ENCODE measurements around the gene ARHGEF11.

Gene ARHGEF11

DNA sequence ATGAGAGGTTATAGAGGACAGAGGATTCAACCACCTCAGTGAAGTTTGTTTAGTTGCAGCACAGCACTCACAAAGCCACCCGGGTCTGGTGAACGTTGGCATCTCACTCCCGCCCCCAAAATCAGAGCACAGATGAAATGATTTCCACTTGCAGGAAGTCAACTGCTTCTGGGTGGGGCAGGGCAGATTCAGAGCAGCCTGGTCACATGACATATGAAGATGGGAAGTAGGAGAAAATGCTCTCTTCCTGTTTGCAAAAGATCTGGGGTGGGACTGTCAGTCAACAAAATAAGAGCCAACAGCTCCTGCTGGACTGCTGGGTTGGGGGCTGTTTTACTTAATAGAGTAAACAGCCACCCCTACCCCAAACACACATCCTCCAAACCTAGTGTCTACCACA, 81.9 kb downstream of the ARHGEF11 start:
- peaks cover 3% of the 10 kb centered on the region; the same call in 1 of the 2 replicates for H3K36me3 ChIP-seq (ENCODE audit: insufficient read depth, low read length)
- no peak overlapping the region for H3K27ac ChIP-seq
- TF ChIP-seq FOXP2 (optimal IDR thresholded peaks at IDR 0.05; ENCODE audit: control extremely low read depth, extremely low read length, insufficient read depth) = no peak
- TF ChIP-seq POLR2AphosphoS5 (IDR thresholded peaks at IDR 0.05; ENCODE audit: borderline replicate concordance, low read depth, low read length) = no peak
- no peak for TF ChIP-seq EZH2 (IDR thresholded peaks at IDR 0.05)
- no peaks in the 10 kb centered on the region for H3K9me3 ChIP-seq (ENCODE audit: low read depth, low read length)
- H3K4me3 ChIP-seq = no peak overlapping the region
- no peak for DNase-seq (ENCODE audit: low read depth, low spot score)
- H3K9ac ChIP-seq (ENCODE audit: insufficient read length) = no peak overlapping the region

DNA sequence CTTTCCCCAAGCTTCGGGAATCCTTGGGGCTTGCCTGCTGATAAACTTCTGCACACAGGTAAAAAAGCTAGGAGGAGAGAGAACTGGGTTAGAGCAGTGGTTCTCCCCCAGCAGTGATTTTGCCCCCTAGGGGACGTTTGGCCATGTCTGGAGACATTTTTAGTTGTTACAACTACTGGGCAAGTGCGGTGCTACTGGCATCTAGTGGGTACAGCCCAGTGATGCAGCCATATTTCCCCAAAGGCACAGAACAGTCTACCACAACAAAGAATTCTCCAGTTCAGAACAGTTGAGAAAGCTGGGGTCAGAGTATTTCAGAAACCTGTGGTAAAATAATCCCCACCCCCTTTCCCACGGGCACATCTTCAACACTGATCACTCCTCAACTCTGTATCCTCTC, 83.8 kb downstream of the ARHGEF11 start:
- no peak overlapping the region for H3K27ac ChIP-seq
- no peak overlapping the region for H3K9ac ChIP-seq (ENCODE audit: insufficient read length)
- DNase-seq (ENCODE audit: low read depth, low spot score) = no peak
- TF ChIP-seq EZH2 (IDR thresholded peaks at IDR 0.05) (no peak), POLR2AphosphoS5 (IDR thresholded peaks at IDR 0.05; ENCODE audit: borderline replicate concordance, low read depth, low read length) (no peak), FOXP2 (optimal IDR thresholded peaks at IDR 0.05; ENCODE audit: control extremely low read depth, extremely low read length, insufficient read depth) (no peak)
- peaks cover 9% of the 10 kb centered on the region; the same call in 1 of the 2 replicates for H3K36me3 ChIP-seq (ENCODE audit: insufficient read depth, low read length)
- no peak overlapping the region for H3K4me3 ChIP-seq
- no peaks in the 10 kb centered on the region for H3K9me3 ChIP-seq (ENCODE audit: low read depth, low read length)

DNA sequence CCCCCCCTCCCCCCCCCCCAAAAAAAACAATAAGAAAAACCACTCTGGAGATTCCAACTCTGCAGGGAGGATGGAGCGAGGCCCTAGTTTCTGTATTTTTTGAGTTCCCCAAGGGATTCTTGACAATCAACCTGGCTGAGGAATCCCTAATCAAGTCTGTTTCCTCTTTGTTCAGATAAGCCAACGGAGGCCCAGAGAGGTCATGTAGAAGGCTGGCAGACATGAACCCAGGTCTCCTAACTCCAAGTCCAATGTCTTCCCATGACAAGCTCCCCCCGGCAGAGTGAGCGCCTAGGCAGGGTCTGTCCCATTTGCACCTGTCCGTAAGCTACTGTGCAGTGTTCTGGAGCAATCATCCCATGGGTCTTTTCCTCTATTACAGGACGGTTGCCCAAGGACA, 85.6 kb downstream of the ARHGEF11 start:
- Histone ChIP-seq H3K9ac (ENCODE audit: insufficient read length) (no peak overlapping the region), H3K4me3 (no peak overlapping the region), H3K36me3 (ENCODE audit: insufficient read depth, low read length) (peaks cover 17% of the 10 kb centered on the region; the same call in 1 of the 2 replicates), H3K9me3 (ENCODE audit: low read depth, low read length) (no peaks in the 10 kb centered on the region), H3K27ac (no peak overlapping the region)
- no peak for DNase-seq (ENCODE audit: low read depth, low spot score)
- TF ChIP-seq FOXP2 (optimal IDR thresholded peaks at IDR 0.05; ENCODE audit: control extremely low read depth, extremely low read length, insufficient read depth) = no peak
- no peak for TF ChIP-seq EZH2 (IDR thresholded peaks at IDR 0.05)
- no peak for TF ChIP-seq POLR2AphosphoS5 (IDR thresholded peaks at IDR 0.05; ENCODE audit: borderline replicate concordance, low read depth, low read length)

DNA sequence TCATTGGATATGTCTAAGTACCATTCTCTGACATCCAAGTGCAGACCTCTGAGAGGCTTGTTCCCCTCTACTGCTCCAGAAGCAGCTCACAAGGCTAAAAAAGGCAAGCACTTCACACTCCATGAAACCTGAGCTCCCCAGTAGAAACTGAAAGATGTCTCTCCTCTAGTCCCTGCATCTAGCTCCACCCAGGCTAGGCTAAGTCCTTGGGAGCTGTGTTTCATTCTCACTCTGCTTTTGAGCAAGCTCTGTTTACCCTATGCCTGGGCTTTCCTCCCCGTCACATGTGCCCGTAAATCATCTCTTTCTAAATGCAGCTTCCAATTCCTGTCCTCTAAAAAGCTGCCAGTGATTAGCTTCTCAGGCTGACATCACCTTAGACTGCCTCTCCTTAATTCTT, 86.1 kb downstream of the ARHGEF11 start:
- no peak overlapping the region for H3K4me3 ChIP-seq
- no peak for DNase-seq (ENCODE audit: low read depth, low spot score)
- TF ChIP-seq EZH2 (IDR thresholded peaks at IDR 0.05) (no peak), FOXP2 (optimal IDR thresholded peaks at IDR 0.05; ENCODE audit: control extremely low read depth, extremely low read length, insufficient read depth) (no peak), POLR2AphosphoS5 (IDR thresholded peaks at IDR 0.05; ENCODE audit: borderline replicate concordance, low read depth, low read length) (no peak)
- H3K9ac ChIP-seq (ENCODE audit: insufficient read length) = no peak overlapping the region
- peaks cover 17% of the 10 kb centered on the region; the same call in 1 of the 2 replicates for H3K36me3 ChIP-seq (ENCODE audit: insufficient read depth, low read length)
- no peaks in the 10 kb centered on the region for H3K9me3 ChIP-seq (ENCODE audit: low read depth, low read length)
- H3K27ac ChIP-seq = no peak overlapping the region

DNA sequence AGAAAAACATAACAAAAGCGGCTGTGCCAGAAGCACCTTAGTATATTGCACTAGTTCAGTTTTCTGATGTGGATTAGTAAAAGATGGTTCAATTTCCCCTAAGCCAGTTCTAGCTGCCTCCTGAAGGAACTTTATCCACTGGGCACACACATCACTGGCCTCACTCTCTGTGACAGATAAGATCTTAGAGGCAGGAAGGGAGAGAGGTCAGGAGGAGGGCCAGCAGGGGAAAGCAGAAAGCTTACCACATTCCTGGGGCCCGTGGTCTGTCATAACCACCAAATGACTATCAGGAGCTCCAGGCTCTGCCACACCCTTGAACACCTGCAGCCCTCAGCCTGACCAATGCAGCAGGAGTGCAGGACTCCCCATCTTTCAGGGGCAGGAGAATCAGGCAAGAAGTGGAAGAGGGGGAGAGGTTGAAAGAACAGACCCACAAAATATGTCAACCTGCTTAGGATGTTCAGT, 87.3 kb downstream of the ARHGEF11 start:
- DNase-seq (ENCODE audit: low read depth, low spot score) = no peak
- TF ChIP-seq POLR2AphosphoS5 (IDR thresholded peaks at IDR 0.05; ENCODE audit: borderline replicate concordance, low read depth, low read length) (no peak), FOXP2 (optimal IDR thresholded peaks at IDR 0.05; ENCODE audit: control extremely low read depth, extremely low read length, insufficient read depth) (no peak), EZH2 (IDR thresholded peaks at IDR 0.05) (no peak)
- no peak overlapping the region for H3K9ac ChIP-seq (ENCODE audit: insufficient read length)
- peaks cover 17% of the 10 kb centered on the region; the same call in 1 of the 2 replicates for H3K36me3 ChIP-seq (ENCODE audit: insufficient read depth, low read length)
- H3K27ac ChIP-seq = no peak overlapping the region
- no peaks in the 10 kb centered on the region for H3K9me3 ChIP-seq (ENCODE audit: low read depth, low read length)
- no peak overlapping the region for H3K4me3 ChIP-seq

DNA sequence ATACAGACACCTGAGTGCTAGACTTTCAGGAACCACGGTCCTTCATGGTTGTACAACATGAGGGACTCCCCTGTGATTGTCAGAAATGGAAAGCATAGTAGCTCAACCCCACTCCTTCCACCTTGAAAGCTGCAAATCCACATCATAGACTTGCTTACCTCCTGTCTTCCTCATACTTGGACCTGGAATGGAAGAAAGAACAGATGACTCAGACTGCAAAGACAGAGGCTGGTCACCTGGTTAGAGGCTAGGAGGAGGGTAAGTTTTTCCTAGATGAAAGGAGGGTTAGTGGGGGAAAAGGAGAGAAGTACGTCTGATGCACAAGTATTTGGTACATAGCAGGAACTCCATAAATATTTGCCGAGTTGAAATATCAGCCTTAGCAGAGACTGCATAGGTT, 87.9 kb downstream of the ARHGEF11 start:
- Histone ChIP-seq H3K9me3 (ENCODE audit: low read depth, low read length) (no peaks in the 10 kb centered on the region), H3K9ac (ENCODE audit: insufficient read length) (no peak overlapping the region), H3K4me3 (no peak overlapping the region), H3K36me3 (ENCODE audit: insufficient read depth, low read length) (peaks cover 14% of the 10 kb centered on the region; the same call in 1 of the 2 replicates), H3K27ac (no peak overlapping the region)
- TF ChIP-seq FOXP2 (optimal IDR thresholded peaks at IDR 0.05; ENCODE audit: control extremely low read depth, extremely low read length, insufficient read depth) (no peak), EZH2 (IDR thresholded peaks at IDR 0.05) (no peak), POLR2AphosphoS5 (IDR thresholded peaks at IDR 0.05; ENCODE audit: borderline replicate concordance, low read depth, low read length) (no peak)
- no peak for DNase-seq (ENCODE audit: low read depth, low spot score)

DNA sequence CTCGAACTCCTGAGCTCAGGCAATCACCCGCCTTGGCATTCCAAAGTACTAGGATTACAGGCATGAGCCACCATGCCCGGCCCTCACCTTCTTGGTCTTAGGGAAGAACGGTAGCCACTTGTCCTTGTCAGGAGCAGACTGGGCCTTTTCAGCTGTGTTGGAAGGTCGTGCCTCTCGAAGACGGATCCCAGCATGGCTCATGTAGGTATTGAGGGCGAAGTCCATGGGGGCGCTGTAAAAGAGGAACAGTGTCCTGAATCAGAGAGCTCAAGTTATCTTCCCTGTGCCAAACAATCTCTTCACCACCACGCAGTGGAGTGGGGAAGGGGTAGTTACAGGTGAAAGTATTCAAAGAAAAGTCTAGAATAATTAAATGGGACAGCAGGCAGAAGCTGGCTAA, 89.2 kb downstream of the ARHGEF11 start:
- Histone ChIP-seq H3K27ac (no peak overlapping the region), H3K36me3 (ENCODE audit: insufficient read depth, low read length) (peaks cover 21% of the 10 kb centered on the region; the same call in 1 of the 2 replicates), H3K4me3 (no peak overlapping the region), H3K9ac (ENCODE audit: insufficient read length) (no peak overlapping the region), H3K9me3 (ENCODE audit: low read depth, low read length) (no peaks in the 10 kb centered on the region)
- no peak for DNase-seq (ENCODE audit: low read depth, low spot score)
- no peak for TF ChIP-seq EZH2 (IDR thresholded peaks at IDR 0.05)
- no peak for TF ChIP-seq FOXP2 (optimal IDR thresholded peaks at IDR 0.05; ENCODE audit: control extremely low read depth, extremely low read length, insufficient read depth)
- no peak for TF ChIP-seq POLR2AphosphoS5 (IDR thresholded peaks at IDR 0.05; ENCODE audit: borderline replicate concordance, low read depth, low read length)

DNA sequence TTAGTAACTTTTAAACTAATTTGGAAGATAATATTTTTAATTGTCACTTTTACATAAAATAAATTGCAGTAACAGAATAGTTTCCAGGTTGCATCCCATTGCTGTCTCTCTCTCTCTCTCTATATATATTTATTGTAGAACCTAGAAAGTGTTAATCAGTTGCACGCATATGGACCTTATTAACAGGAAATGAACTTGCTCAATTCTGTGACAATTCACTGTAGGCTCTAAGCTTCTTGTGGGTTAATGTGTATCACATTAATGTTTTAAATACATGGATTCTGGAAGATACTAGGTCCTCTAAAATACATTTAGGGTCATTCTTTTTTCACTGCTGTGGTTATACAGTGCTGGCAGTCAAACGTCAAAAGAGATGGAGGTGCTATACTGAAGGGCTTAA, 92.0 kb downstream of the ARHGEF11 start:
- Histone ChIP-seq H3K9me3 (ENCODE audit: low read depth, low read length) (no peaks in the 10 kb centered on the region), H3K27ac (no peak overlapping the region), H3K4me3 (no peak overlapping the region), H3K9ac (ENCODE audit: insufficient read length) (no peak overlapping the region), H3K36me3 (ENCODE audit: insufficient read depth, low read length) (peaks cover 23% of the 10 kb centered on the region; the same call in 1 of the 2 replicates)
- TF ChIP-seq EZH2 (IDR thresholded peaks at IDR 0.05) (no peak), FOXP2 (optimal IDR thresholded peaks at IDR 0.05; ENCODE audit: control extremely low read depth, extremely low read length, insufficient read depth) (no peak), POLR2AphosphoS5 (IDR thresholded peaks at IDR 0.05; ENCODE audit: borderline replicate concordance, low read depth, low read length) (no peak)
- no peak for DNase-seq (ENCODE audit: low read depth, low spot score)

DNA sequence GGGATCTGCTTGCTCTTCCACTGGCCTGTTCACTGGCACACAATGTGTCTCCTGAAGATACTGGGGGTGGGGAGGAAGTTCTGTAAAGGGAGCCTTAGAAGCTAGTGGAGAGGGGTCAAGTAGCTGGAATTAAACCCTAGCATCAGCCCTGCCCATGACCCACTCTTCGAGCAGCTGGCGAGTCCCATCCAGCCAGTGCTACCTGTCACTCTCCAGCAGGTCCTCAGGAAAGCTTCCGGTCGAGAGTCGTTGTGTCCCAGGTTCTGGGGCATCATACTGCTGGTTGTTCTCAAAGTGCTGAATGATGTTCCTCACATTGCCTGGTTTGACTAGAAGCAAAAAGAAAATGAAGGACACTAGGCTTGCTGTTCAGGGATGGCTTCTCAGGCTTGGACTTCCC, 94.2 kb downstream of the ARHGEF11 start:
- Histone ChIP-seq H3K27ac (no peak overlapping the region), H3K4me3 (no peak overlapping the region), H3K9ac (ENCODE audit: insufficient read length) (no peak overlapping the region), H3K36me3 (ENCODE audit: insufficient read depth, low read length) (peaks cover 17% of the 10 kb centered on the region; the same call in 1 of the 2 replicates), H3K9me3 (ENCODE audit: low read depth, low read length) (no peaks in the 10 kb centered on the region)
- TF ChIP-seq EZH2 (IDR thresholded peaks at IDR 0.05) = no peak
- no peak for DNase-seq (ENCODE audit: low read depth, low spot score)
